Activated naive CD8-positive, alpha-beta T cell treated with anti-CD3 and anti-CD28 coated beads, Interleukin-2, amount 10 ng/mL, durations not matched to agents 7 days and 5 days (primary cell): ENCODE results near the gene EXTL1. TPM values are rescaled to one million over a fixed set of nuclear protein-coding genes. Genes with fewer than 3 reads are reported as not detected.

Experiments
- ATAC-seq: fragments of 150-1000 bp; cut with Tn5 transposase; one replicate; pipeline ENCODE4 v1.10.0; 2021; ENCODE audit warnings: low read depth, moderate library complexity
- POLR2A ChIA-PET: fragments of 350-600 bp; sonication (Branson Sonifier 250); formaldehyde crosslinking; loops from one replicate; lab custom pipeline; 2021; ENCODE audit warnings: antibody characterized with exemption; lab: Charles Lee
- DNase-seq: peaks from one replicate; pipeline ENCODE4 v3.0.0; 2021
- H3K27ac Mint-ChIP-seq: one replicate; pipeline ENCODE4 v1.8.0; 2022; ENCODE audit warnings: mild to moderate bottlenecking, mixed read lengths
- H3K27me3 Mint-ChIP-seq: one replicate; pipeline ENCODE4 v1.8.0; 2022; ENCODE audit warnings: mild to moderate bottlenecking, moderate library complexity, mixed read lengths
- H3K36me3 Mint-ChIP-seq: one replicate; pipeline ENCODE4 v1.8.0; 2021; ENCODE audit warnings: mild to moderate bottlenecking, mixed read lengths
- H3K4me1 Mint-ChIP-seq: one replicate; pipeline ENCODE4 v1.8.0; 2021; ENCODE audit warnings: mixed read lengths
- H3K4me3 Mint-ChIP-seq: one replicate; pipeline ENCODE4 v1.8.0; 2022; ENCODE audit warnings: mild to moderate bottlenecking, moderate library complexity, mixed read lengths
- H3K9me3 Mint-ChIP-seq: one replicate; pipeline ENCODE4 v1.8.0; 2021; ENCODE audit warnings: mixed read lengths
- total RNA-seq, 2 experiments: library from RNA; stranded (reverse); gene quantifications; one replicate each; pipeline ENCODE4 v1.2.3, GENCODE V29; 2021

The EXTL1 gene
- total RNA-seq, 2 experiments from 2014 or later, result not detected

- no peaks in the 10 kb centered on the region for H3K9me3 Mint-ChIP-seq
- H3K4me1 Mint-ChIP-seq, result peaks cover 20% of the 10 kb centered on the region
- no peaks in the 10 kb centered on the region for H3K36me3 Mint-ChIP-seq
- H3K27ac Mint-ChIP-seq, result no peak overlapping the region
- no peak overlapping the region for H3K4me3 Mint-ChIP-seq
- POLR2A ChIA-PET, result no interaction called here
- DNase-seq (no peak), ATAC-seq (no peak)
- H3K27me3 Mint-ChIP-seq, result peaks cover 7% of the 10 kb centered on the region
Observed at GRCh38 chr1:26020941-26021646, 481 bp upstream of the EXTL1 start.

GRCh38 chr1:26022404-26022779, 817 bp downstream of the EXTL1 start:
- no peak overlapping the region for H3K4me3 Mint-ChIP-seq
- H3K4me1 Mint-ChIP-seq, result peaks cover 11% of the 10 kb centered on the region
- no peaks in the 10 kb centered on the region for H3K9me3 Mint-ChIP-seq
- H3K36me3 Mint-ChIP-seq, result no peaks in the 10 kb centered on the region
- no peak overlapping the region for H3K27ac Mint-ChIP-seq
- peaks cover 7% of the 10 kb centered on the region for H3K27me3 Mint-ChIP-seq
- DNase-seq, result no peak
- POLR2A ChIA-PET, result interaction anchor here (0.8 kb wide), 1 partner anchor 127 kb away, joined by 3 read pairs; no protein-coding TSS in a partner anchor
- no peak for ATAC-seq

- POLR2A ChIA-PET, result interaction anchor here (0.8 kb wide), 1 partner anchor 127 kb away, joined by 3 read pairs; no protein-coding TSS in a partner anchor
- Mint-ChIP-seq H3K27ac (no peak overlapping the region), H3K4me1 (peaks cover 11% of the 10 kb centered on the region), H3K27me3 (peaks cover 7% of the 10 kb centered on the region), H3K9me3 (no peaks in the 10 kb centered on the region), H3K36me3 (no peaks in the 10 kb centered on the region), H3K4me3 (no peak overlapping the region)
- ATAC-seq, result no peak
- no peak for DNase-seq
Observed at GRCh38 chr1:26023009-26023408, 1.4 kb downstream of the EXTL1 start.

GRCh38 chr1:26023826-26024225, 2.3 kb downstream of the EXTL1 start:
- Mint-ChIP-seq H3K27ac (no peak overlapping the region), H3K4me3 (no peak overlapping the region), H3K27me3 (peaks cover 7% of the 10 kb centered on the region), H3K9me3 (no peaks in the 10 kb centered on the region), H3K36me3 (no peaks in the 10 kb centered on the region), H3K4me1 (peaks cover 11% of the 10 kb centered on the region)
- no peak for DNase-seq
- POLR2A ChIA-PET, result no interaction called here
- ATAC-seq, result no peak

- DNase-seq (no peak), ATAC-seq (no peak)
- Mint-ChIP-seq H3K27me3 (peaks cover 8% of the 10 kb centered on the region), H3K4me3 (no peak overlapping the region), H3K36me3 (no peaks in the 10 kb centered on the region), H3K4me1 (peaks cover 3% of the 10 kb centered on the region), H3K9me3 (no peaks in the 10 kb centered on the region), H3K27ac (no peak overlapping the region)
- POLR2A ChIA-PET, result interaction anchor here (0.8 kb wide), 1 partner anchor 34 kb away, joined by 3 read pairs; no protein-coding TSS in a partner anchor
Observed at GRCh38 chr1:26025060-26025459, 3.5 kb downstream of the EXTL1 start.

GRCh38 chr1:26025517-26025916, 3.9 kb downstream of the EXTL1 start:
- DNase-seq, result no peak
- no peak for ATAC-seq
- POLR2A ChIA-PET, result interaction anchor here (0.7 to 0.8 kb wide), 2 partner anchors 35 to 210 kb away, joined by 3 read pairs; no protein-coding TSS in a partner anchor
- Mint-ChIP-seq H3K4me3 (no peak overlapping the region), H3K27me3 (peaks cover 4% of the 10 kb centered on the region), H3K36me3 (no peaks in the 10 kb centered on the region), H3K4me1 (no peaks in the 10 kb centered on the region), H3K27ac (no peak overlapping the region), H3K9me3 (no peaks in the 10 kb centered on the region)

GRCh38 chr1:26027716-26028489, 6.3 kb downstream of the EXTL1 start:
- Mint-ChIP-seq H3K4me1 (no peaks in the 10 kb centered on the region), H3K27ac (no peak overlapping the region), H3K27me3 (peaks cover 9% of the 10 kb centered on the region), H3K4me3 (no peak overlapping the region), H3K36me3 (no peaks in the 10 kb centered on the region), H3K9me3 (no peaks in the 10 kb centered on the region)
- DNase-seq, result no peak
- POLR2A ChIA-PET, result no interaction called here
- peak; percentile 20 for ATAC-seq

GRCh38 chr1:26028490-26028980, 7.0 kb downstream of the EXTL1 start:
- ATAC-seq (no peak), DNase-seq (no peak)
- H3K27ac Mint-ChIP-seq, result no peak overlapping the region
- POLR2A ChIA-PET, result no interaction called here
- H3K4me1 Mint-ChIP-seq, result no peaks in the 10 kb centered on the region
- H3K36me3 Mint-ChIP-seq, result no peaks in the 10 kb centered on the region
- no peaks in the 10 kb centered on the region for H3K9me3 Mint-ChIP-seq
- H3K4me3 Mint-ChIP-seq, result no peak overlapping the region
- H3K27me3 Mint-ChIP-seq, result peaks cover 9% of the 10 kb centered on the region

GRCh38 chr1:26029054-26029863, 7.7 kb downstream of the EXTL1 start:
- Mint-ChIP-seq H3K4me3 (no peak overlapping the region), H3K36me3 (no peaks in the 10 kb centered on the region)
- ATAC-seq, result no peak

GRCh38 chr1:26029864-26030481, 8.4 kb downstream of the EXTL1 start:
- POLR2A ChIA-PET, result no interaction called here
- H3K4me1 Mint-ChIP-seq, result peaks cover 8% of the 10 kb centered on the region
- H3K27ac Mint-ChIP-seq, result no peak overlapping the region
- no peak overlapping the region for H3K4me3 Mint-ChIP-seq
- DNase-seq (no peak), ATAC-seq (no peak)
- H3K27me3 Mint-ChIP-seq, result peaks cover 12% of the 10 kb centered on the region
- H3K36me3 Mint-ChIP-seq, result no peaks in the 10 kb centered on the region
- no peaks in the 10 kb centered on the region for H3K9me3 Mint-ChIP-seq

More at GRCh38 chr1:26029054-26029863, 7.7 kb downstream of the EXTL1 start:
- H3K27ac Mint-ChIP-seq, result no peak overlapping the region
- POLR2A ChIA-PET, result no interaction called here
- DNase-seq, result no peak
- H3K27me3 Mint-ChIP-seq, result peaks cover 12% of the 10 kb centered on the region
- H3K9me3 Mint-ChIP-seq, result no peaks in the 10 kb centered on the region
- peaks cover 2% of the 10 kb centered on the region for H3K4me1 Mint-ChIP-seq

- no peaks in the 10 kb centered on the region for H3K36me3 Mint-ChIP-seq
- peaks cover 10% of the 10 kb centered on the region for H3K4me1 Mint-ChIP-seq
- H3K9me3 Mint-ChIP-seq, result no peaks in the 10 kb centered on the region
- DNase-seq (no peak), ATAC-seq (no peak)
- POLR2A ChIA-PET, result no interaction called here
- H3K27ac Mint-ChIP-seq, result no peak overlapping the region
- H3K27me3 Mint-ChIP-seq, result peaks cover 12% of the 10 kb centered on the region
- no peak overlapping the region for H3K4me3 Mint-ChIP-seq
Observed at GRCh38 chr1:26031196-26031595, 9.6 kb downstream of the EXTL1 start.

- POLR2A ChIA-PET, result no interaction called here
- Mint-ChIP-seq H3K27me3 (peaks cover 12% of the 10 kb centered on the region), H3K36me3 (no peaks in the 10 kb centered on the region), H3K4me3 (no peak overlapping the region), H3K27ac (no peak overlapping the region), H3K4me1 (peaks cover 10% of the 10 kb centered on the region), H3K9me3 (no peaks in the 10 kb centered on the region)
- ATAC-seq (no peak), DNase-seq (no peak)
Observed at GRCh38 chr1:26031611-26032220, 10.1 kb downstream of the EXTL1 start.
